Large intestine (tissue), 3 donors: ENCODE results near the gene MYZAP. TPM values are rescaled to one million over a fixed set of nuclear protein-coding genes. Genes with fewer than 3 reads are reported as not detected.
A peak's percentile ranks its signal among the peaks of the same experiment; 100 is the strongest.

Source experiments
- DNase-seq, 2 donors: peaks; one replicate each; pipeline versions ENCODE4 v3.0.0 to v3.0.0-alpha.2; 2013
- H3K27ac ChIP-seq: one replicate; pipeline ENCODE4 v1.5.1; 2013; ENCODE audit warnings: low read length
- H3K27me3 ChIP-seq: 2 replicates; pipeline ENCODE4 v1.6.1; 2013; ENCODE audit warnings: low read length; ENCODE audit not compliant: control insufficient read depth, insufficient read depth
- H3K36me3 ChIP-seq: 2 replicates; pipeline ENCODE4 v1.6.1; 2013; ENCODE audit warnings: low read length; ENCODE audit not compliant: control insufficient read depth, insufficient read depth
- H3K4me1 ChIP-seq: one replicate; pipeline ENCODE4 v1.6.1; 2013; ENCODE audit warnings: low read length; ENCODE audit not compliant: control insufficient read depth, insufficient read depth
- H3K4me3 ChIP-seq: one replicate; pipeline ENCODE4 v1.5.1; 2013; ENCODE audit warnings: low read length
- H3K9me3 ChIP-seq: one replicate; pipeline ENCODE4 v1.6.1; 2013; ENCODE audit warnings: mild to moderate bottlenecking, low read depth, low read length, moderate library complexity; ENCODE audit not compliant: control insufficient read depth
- WGBS: methylation state at CpG from one replicate; pipeline ENCODE4 v1.1.5; 2013; ENCODE audit warnings: low lambda C conversion rate; ENCODE audit not compliant: insufficient coverage; 5-methylcytosine and 5-hydroxymethylcytosine counted together
- polyA plus RNA-seq: library from polyadenylated mRNA; unstranded; fragments of 120-200 nt; gene quantifications from one replicate; pipeline ENCODE4 v1.2.1, GENCODE V29; 2013

Gene MYZAP
- polyA plus RNA-seq, 1 donor, result 17.5 TPM

DNA sequence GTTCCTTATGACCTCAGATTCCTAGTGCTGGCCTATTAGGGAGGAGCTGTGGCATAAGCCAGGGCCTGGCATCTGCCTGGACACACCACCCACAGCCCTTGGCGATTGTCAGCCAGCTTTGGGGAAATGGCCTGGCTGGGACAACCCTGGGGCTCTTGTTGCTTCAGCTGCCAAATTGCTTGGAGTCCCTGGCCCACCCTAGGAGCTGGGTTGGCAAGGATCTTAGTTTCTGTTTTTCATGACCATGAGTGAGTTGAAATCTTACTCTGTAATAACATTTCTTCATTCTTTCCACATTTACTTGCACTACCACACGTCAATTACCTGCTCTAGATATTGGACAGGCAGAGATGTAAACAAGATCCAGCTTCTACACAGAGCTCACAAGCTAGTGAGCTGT is 1.9 kb upstream of the MYZAP start:
- no peak overlapping the region for H3K27ac ChIP-seq
- H3K4me3 ChIP-seq, result no peak overlapping the region
- no peak for DNase-seq
- H3K36me3 ChIP-seq, result no peaks in the 10 kb centered on the region
- H3K27me3 ChIP-seq, result no peaks in the 10 kb centered on the region
- no peaks in the 10 kb centered on the region for H3K9me3 ChIP-seq
- WGBS, result 80% methylated on average over 1 of the region's 2 CpGs
- peaks cover 19% of the 10 kb centered on the region for H3K4me1 ChIP-seq

DNA sequence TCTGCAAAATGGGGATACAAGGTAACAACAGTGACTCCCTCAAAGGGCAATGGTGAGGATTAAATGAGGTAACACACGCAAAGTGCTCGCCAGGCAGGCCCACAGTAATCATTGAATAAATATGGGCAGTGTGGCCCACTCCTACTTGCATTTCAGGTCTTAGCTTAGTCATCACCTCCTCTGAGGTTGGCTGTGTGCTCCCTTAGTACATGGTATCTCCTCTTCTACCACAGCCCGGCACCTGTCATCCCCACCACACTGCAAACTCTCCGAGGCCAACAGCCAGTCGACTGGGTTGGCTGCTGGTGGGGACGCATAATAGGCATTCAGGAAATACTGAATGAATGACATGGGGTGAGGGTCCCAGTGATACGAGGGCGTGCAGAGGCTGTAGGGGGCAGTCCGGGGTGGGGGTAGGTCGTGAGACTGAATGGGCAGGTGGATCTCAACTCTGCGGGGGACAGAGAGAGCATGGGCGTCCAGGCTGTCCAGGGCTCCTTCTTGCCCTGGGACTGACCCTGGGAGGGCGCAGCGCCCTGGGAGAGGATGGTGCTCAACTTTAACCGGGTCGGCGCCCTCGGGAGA is 375 bp upstream of the MYZAP start:
- no peaks in the 10 kb centered on the region for H3K27me3 ChIP-seq
- H3K36me3 ChIP-seq, result no peaks in the 10 kb centered on the region
- peak overlapping the region; percentile 78 for H3K27ac ChIP-seq
- peak overlapping the region; percentile 61 for H3K4me3 ChIP-seq
- no peaks in the 10 kb centered on the region for H3K9me3 ChIP-seq
- no CpG with 5 or more reads among the region's 18 CpGs for WGBS
- DNase-seq, result no peak
- peaks cover 32% of the 10 kb centered on the region for H3K4me1 ChIP-seq

DNA sequence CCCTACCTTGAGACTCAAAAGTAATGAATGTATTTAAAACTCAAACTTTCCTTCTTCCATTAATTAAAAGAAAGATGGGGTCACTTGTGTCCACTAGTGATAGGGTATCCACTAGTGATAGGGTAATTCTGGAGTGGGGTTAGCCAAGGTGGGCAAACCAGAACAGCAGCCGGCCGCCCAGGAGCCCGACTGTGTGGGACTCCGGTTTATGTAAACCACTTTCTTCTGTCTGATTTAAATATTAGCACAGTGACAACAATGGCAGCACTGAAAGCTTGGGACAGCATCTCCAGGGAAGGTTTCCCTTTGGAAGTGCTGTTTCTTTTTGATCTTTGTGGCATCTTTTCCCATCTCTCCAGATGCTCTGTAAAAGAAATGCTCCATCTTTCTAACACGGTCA is 722 bp downstream of the MYZAP start:
- Histone ChIP-seq H3K36me3 (no peaks in the 10 kb centered on the region), H3K27me3 (no peaks in the 10 kb centered on the region), H3K27ac (peak overlapping the region; percentile 88), H3K9me3 (no peaks in the 10 kb centered on the region), H3K4me3 (peak overlapping the region; percentile 65), H3K4me1 (peaks cover 32% of the 10 kb centered on the region)
- 20% methylated on average over 1 of the region's 5 CpGs for WGBS
- DNase-seq, result no peak

DNA sequence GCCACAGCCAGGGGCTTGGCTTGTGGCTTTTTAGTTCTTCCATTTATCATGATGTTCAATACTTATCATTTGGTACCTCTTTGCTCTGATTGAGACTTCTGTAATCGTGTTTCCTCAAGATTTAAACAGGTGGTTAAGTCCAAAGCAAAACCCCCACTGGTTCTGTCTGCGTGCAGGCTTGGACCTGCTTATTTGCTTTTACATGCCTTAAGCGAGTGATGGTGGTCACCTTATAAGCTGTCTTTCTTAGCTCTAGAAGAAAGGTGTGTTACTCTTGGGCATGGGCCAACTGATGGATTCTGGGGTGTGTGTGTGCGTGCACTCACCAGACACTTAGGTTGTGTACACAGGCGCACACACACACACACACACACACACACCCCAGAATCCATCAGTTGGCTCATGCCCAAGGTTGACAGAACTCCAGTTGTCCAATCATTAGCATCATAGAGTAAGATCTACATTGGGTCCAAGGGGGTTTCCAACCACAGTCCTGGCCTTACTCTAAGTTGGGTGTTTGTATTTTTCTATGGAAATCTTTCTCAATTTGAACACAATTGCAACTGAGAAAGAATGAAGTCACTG is 1.2 kb downstream of the MYZAP start:
- Histone ChIP-seq H3K27ac (peak overlapping the region; percentile 88), H3K36me3 (no peaks in the 10 kb centered on the region), H3K4me1 (peaks cover 36% of the 10 kb centered on the region), H3K9me3 (no peaks in the 10 kb centered on the region), H3K4me3 (peak overlapping the region; percentile 65), H3K27me3 (no peaks in the 10 kb centered on the region)
- no peak for DNase-seq
- WGBS, result no CpG with 5 or more reads among the region's 5 CpGs

DNA sequence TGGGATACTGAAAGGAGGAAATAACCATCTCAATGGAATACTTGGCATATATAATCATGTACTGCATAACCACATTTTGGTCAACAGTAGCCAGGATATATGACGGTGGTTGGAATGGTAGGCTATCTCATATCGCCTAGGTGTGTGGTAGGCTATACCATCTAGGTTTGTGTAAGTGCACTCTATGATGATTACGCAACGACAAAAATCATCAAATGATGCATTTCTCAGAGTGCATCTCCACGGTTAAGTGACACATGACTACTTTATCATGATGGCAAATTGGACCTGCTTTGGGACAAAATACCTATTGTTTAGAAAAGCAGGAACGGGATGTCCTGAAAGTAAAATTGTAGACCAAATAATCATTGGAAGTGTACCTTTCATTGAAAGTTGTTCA is 2.8 kb downstream of the MYZAP start:
- Histone ChIP-seq H3K27ac (peak overlapping the region; percentile 82), H3K36me3 (no peaks in the 10 kb centered on the region), H3K4me1 (peaks cover 50% of the 10 kb centered on the region), H3K4me3 (no peak overlapping the region), H3K27me3 (no peaks in the 10 kb centered on the region), H3K9me3 (no peaks in the 10 kb centered on the region)
- WGBS, result 100% methylated on average over 3 of the region's 6 CpGs
- no peak for DNase-seq

DNA sequence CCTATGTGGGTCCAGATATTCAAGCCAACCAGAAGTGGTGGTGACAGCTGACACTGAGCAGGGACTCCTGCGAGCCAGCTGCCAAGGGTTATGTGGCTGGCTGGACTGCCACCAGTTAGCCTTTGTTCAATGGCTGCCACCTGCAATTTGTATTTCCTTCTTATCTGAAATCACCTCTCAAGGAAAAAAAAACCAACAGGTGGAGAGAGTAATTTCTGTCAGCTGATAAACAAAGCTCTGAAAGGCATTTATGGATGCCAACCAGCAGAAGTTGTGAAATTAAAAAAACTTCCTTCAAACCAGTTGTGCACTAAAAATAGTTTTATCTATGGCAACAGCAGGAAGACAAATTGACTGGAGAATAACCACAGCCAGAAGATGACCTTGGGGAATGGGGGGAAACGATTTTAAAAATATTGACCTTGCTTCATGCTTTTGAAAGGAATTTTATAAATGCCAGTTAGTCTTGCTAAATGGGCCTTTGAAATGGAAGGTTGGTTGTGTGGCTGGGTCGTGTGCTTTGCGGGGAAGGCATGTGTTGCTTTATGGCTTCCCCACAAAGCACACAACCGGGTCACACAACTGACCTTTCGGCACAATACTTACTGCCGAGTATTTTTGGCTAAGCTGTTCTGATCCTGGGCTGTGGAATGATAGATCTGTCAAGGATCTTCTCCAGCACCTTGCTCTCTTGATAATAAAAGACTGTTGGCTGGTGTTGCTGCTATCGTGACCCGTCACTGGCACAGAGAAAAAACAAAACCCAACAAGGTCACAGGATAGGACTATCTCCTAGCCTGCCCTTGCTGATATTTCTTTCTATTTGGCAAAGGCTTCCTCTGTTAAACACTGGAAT is 3.5 kb downstream of the MYZAP start:
- Histone ChIP-seq H3K4me1 (peaks cover 53% of the 10 kb centered on the region), H3K9me3 (no peaks in the 10 kb centered on the region), H3K27me3 (no peaks in the 10 kb centered on the region), H3K36me3 (no peaks in the 10 kb centered on the region), H3K27ac (peak overlapping the region; percentile 82), H3K4me3 (no peak overlapping the region)
- DNase-seq, result peak; percentile 64 to 87
- WGBS, result 14% methylated on average over 1 of the region's 9 CpGs

DNA sequence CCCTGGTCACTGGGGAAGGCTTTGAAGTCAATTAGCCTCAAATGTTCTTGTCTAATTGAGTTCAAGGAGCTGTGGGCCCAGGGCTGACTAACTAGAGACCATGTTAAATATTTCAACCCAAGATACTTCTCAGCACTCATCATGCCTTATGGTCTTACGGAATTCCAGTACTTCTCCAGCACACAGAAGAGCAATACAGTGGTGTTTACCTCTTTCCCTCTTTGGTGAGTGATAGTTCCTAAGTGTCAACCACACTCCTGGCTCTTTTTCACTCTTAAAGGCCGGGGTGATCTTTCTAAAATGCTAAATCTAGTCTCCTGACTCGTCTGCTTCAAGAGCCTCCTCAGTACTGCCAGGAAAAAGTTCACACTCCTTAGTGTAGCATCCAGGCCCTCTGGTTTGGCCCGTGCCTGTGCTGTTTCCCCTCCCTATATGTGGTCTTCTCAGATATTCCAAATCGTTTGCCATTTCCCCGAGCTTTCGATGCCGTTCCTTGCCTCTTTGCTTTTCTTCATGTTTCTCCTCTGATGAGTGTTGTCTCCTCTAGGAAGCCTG is 4.7 kb downstream of the MYZAP start:
- DNase-seq, result no peak
- H3K36me3 ChIP-seq, result no peaks in the 10 kb centered on the region
- no peaks in the 10 kb centered on the region for H3K9me3 ChIP-seq
- no peak overlapping the region for H3K4me3 ChIP-seq
- no peaks in the 10 kb centered on the region for H3K27me3 ChIP-seq
- WGBS, result 95% methylated on average over 5 of the region's 8 CpGs
- peak overlapping the region; percentile 82 for H3K27ac ChIP-seq
- H3K4me1 ChIP-seq, result peaks cover 55% of the 10 kb centered on the region

DNA sequence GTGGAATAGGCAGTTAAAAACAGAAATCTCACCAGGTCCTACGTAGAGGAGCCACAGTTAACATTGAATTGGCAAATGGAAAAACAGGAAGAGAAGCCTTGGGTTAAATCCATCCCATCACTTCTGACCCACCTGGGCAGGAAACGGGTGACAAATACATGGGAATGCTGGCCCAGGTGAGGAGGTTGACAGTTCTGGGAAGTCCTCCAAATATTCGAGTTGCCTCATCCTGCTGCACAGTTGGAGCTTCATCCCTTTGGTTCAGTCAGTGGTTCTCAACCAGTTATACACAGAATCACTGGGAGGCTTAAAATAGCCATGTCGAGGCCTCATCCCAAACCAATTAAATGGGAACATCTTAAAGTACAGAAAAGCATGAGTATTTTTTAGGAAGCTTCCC is 5.3 kb downstream of the MYZAP start:
- no CpG with 5 or more reads among the region's 4 CpGs for WGBS
- H3K4me1 ChIP-seq, result peaks cover 54% of the 10 kb centered on the region
- no peaks in the 10 kb centered on the region for H3K27me3 ChIP-seq
- no peak for DNase-seq
- no peaks in the 10 kb centered on the region for H3K9me3 ChIP-seq
- no peaks in the 10 kb centered on the region for H3K36me3 ChIP-seq
- no peak overlapping the region for H3K4me3 ChIP-seq
- no peak overlapping the region for H3K27ac ChIP-seq

DNA sequence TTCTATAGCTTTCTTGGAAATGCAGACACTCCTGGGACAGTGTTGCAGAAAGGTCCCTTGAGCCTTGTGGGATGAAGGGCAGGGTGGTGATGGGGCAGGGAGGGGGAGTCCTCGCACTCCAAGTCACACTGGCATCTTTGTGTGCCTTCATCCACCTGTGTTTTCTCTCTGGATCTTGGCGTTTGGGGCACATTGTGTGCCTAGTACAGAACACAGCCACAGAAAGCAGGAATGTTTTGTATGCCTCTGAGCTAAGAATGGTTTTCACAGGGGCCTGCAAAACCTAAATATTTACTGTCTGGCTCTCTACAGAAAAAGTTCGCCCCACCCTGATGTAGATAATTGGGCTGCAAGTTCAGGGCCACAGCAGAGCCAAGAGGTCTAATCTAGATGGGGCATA is 5.7 kb downstream of the MYZAP start:
- Histone ChIP-seq H3K27ac (no peak overlapping the region), H3K9me3 (no peaks in the 10 kb centered on the region), H3K4me1 (peaks cover 54% of the 10 kb centered on the region), H3K36me3 (no peaks in the 10 kb centered on the region), H3K27me3 (no peaks in the 10 kb centered on the region), H3K4me3 (no peak overlapping the region)
- DNase-seq, result no peak
- WGBS, result no CpG with 5 or more reads among the region's 3 CpGs

DNA sequence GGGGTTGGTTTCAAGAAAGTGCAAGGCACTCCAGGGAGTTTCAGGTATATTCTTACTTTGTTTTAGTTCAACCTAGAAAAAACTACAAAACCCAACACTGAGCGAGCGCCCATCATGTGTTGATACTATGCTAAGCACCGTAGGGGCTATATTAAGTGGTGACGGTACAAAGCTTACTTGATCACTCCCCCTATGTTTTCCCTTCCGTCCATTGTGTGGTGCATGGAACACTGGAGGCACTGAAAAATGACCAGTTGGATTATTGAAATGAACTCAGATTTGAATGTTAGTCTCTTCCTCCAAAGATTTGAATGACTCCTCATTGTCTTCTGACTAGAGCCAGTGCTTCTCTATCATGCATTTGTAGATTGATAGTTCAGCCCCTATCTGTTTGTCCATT is 6.6 kb downstream of the MYZAP start:
- H3K27ac ChIP-seq, result peak overlapping the region; percentile 88
- no peak overlapping the region for H3K4me3 ChIP-seq
- no peak for DNase-seq
- no peaks in the 10 kb centered on the region for H3K27me3 ChIP-seq
- no peaks in the 10 kb centered on the region for H3K9me3 ChIP-seq
- no peaks in the 10 kb centered on the region for H3K36me3 ChIP-seq
- H3K4me1 ChIP-seq, result peaks cover 51% of the 10 kb centered on the region
- WGBS, result no CpG with 5 or more reads among the region's 5 CpGs
